IgD-negative memory B cell (primary cell): ENCODE measurements around the gene ASXL2. TPM values are rescaled to one million over a fixed set of nuclear protein-coding genes. Genes with fewer than 3 reads are reported as not detected.

Experiments used
- H3K27ac Mint-ChIP-seq, 3 donors: one replicate each; pipeline ENCODE4 v1.8.0; 2020 to 2022; ENCODE audit warnings: mild to moderate bottlenecking in 3 of 3, mixed read lengths in 3 of 3, moderate library complexity in 1 of 3
- H3K27me3 Mint-ChIP-seq: one replicate; pipeline ENCODE4 v1.8.0; 2021; ENCODE audit warnings: mixed read lengths
- H3K36me3 Mint-ChIP-seq: one replicate; pipeline ENCODE4 v1.8.0; 2020; ENCODE audit warnings: mild to moderate bottlenecking, mixed read lengths
- H3K4me1 Mint-ChIP-seq, 3 donors: one replicate each; pipeline ENCODE4 v1.8.0; 2020 to 2022; ENCODE audit warnings: mixed read lengths in 3 of 3, mild to moderate bottlenecking in 1 of 3
- H3K4me3 Mint-ChIP-seq, 4 donors: one replicate each; pipeline ENCODE4 v1.8.0; 2020 to 2022; ENCODE audit warnings: mild to moderate bottlenecking in 4 of 4, mixed read lengths in 4 of 4, moderate library complexity in 3 of 4
- H3K9me3 Mint-ChIP-seq, 3 donors: one replicate each; pipeline ENCODE4 v1.8.0; 2020 to 2021; ENCODE audit warnings: mixed read lengths in 3 of 3, mild to moderate bottlenecking in 1 of 3
- polyA plus RNA-seq: library from polyadenylated mRNA; unstranded; fragments of 300-500 nt; fragmentation: Illumina TruSeq; gene quantifications from one replicate; pipeline ENCODE4 v1.2.3, GENCODE V29; 2021

ASXL2 gene
- polyA plus RNA-seq, 1 donor from 2014 or later, result 8.4 TPM

- H3K4me1 Mint-ChIP-seq, result peaks cover 0 to 3% (median 3%) of the 10 kb centered on the region in 3 donors
- no peak overlapping the region for H3K27ac Mint-ChIP-seq
- H3K27me3 Mint-ChIP-seq, result peaks cover 2% of the 10 kb centered on the region
- no peak overlapping the region for H3K4me3 Mint-ChIP-seq
- no peaks in the 10 kb centered on the region for H3K9me3 Mint-ChIP-seq
- H3K36me3 Mint-ChIP-seq, result no peaks in the 10 kb centered on the region
These were observed 179.5 kb downstream of the ASXL2 start for GRCh38 chr2:25698752-25699151.

GRCh38 chr2:25697559-25698341, 180.5 kb downstream of the ASXL2 start:
- Mint-ChIP-seq H3K27ac (no peak overlapping the region), H3K9me3 (no peaks in the 10 kb centered on the region), H3K36me3 (no peaks in the 10 kb centered on the region), H3K4me3 (no peak overlapping the region), H3K4me1 (peaks cover 0 to 3% (median 3%) of the 10 kb centered on the region in 3 donors), H3K27me3 (peaks cover 2% of the 10 kb centered on the region)

- no peaks in the 10 kb centered on the region for H3K4me1 Mint-ChIP-seq
- no peaks in the 10 kb centered on the region for H3K36me3 Mint-ChIP-seq
- H3K27me3 Mint-ChIP-seq, result peaks cover 5% of the 10 kb centered on the region
- no peak overlapping the region for H3K27ac Mint-ChIP-seq
- no peak overlapping the region for H3K4me3 Mint-ChIP-seq
- no peaks in the 10 kb centered on the region for H3K9me3 Mint-ChIP-seq
These were observed 185.4 kb downstream of the ASXL2 start for GRCh38 chr2:25692737-25693445.

- Mint-ChIP-seq H3K27me3 (peaks cover 5% of the 10 kb centered on the region), H3K27ac (peak overlapping the region in 1 of 3 donors; percentile 67), H3K4me3 (no peak overlapping the region), H3K36me3 (no peaks in the 10 kb centered on the region), H3K9me3 (no peaks in the 10 kb centered on the region), H3K4me1 (no peaks in the 10 kb centered on the region)
These were observed 186.1 kb downstream of the ASXL2 start for GRCh38 chr2:25692143-25692542.

GRCh38 chr2:25690058-25690457, 188.2 kb downstream of the ASXL2 start:
- peaks cover 4% of the 10 kb centered on the region for H3K27me3 Mint-ChIP-seq
- no peaks in the 10 kb centered on the region for H3K9me3 Mint-ChIP-seq
- no peaks in the 10 kb centered on the region for H3K36me3 Mint-ChIP-seq
- H3K4me3 Mint-ChIP-seq, result no peak overlapping the region
- no peak overlapping the region for H3K27ac Mint-ChIP-seq
- H3K4me1 Mint-ChIP-seq, result no peaks in the 10 kb centered on the region

GRCh38 chr2:25688236-25688635, 190.1 kb downstream of the ASXL2 start:
- no peaks in the 10 kb centered on the region for H3K9me3 Mint-ChIP-seq
- H3K27me3 Mint-ChIP-seq, result peaks cover 5% of the 10 kb centered on the region
- H3K36me3 Mint-ChIP-seq, result no peaks in the 10 kb centered on the region
- no peak overlapping the region for H3K4me3 Mint-ChIP-seq
- H3K27ac Mint-ChIP-seq, result no peak overlapping the region
- no peaks in the 10 kb centered on the region for H3K4me1 Mint-ChIP-seq

- H3K4me1 Mint-ChIP-seq, result no peaks in the 10 kb centered on the region
- peaks cover 5% of the 10 kb centered on the region for H3K27me3 Mint-ChIP-seq
- no peaks in the 10 kb centered on the region for H3K9me3 Mint-ChIP-seq
- no peaks in the 10 kb centered on the region for H3K36me3 Mint-ChIP-seq
- no peak overlapping the region for H3K4me3 Mint-ChIP-seq
- no peak overlapping the region for H3K27ac Mint-ChIP-seq
These were observed 192.5 kb downstream of the ASXL2 start for GRCh38 chr2:25685741-25686140.

- no peaks in the 10 kb centered on the region for H3K9me3 Mint-ChIP-seq
- no peaks in the 10 kb centered on the region for H3K4me1 Mint-ChIP-seq
- H3K27ac Mint-ChIP-seq, result no peak overlapping the region
- peaks cover 1% of the 10 kb centered on the region for H3K27me3 Mint-ChIP-seq
- no peaks in the 10 kb centered on the region for H3K36me3 Mint-ChIP-seq
- no peak overlapping the region for H3K4me3 Mint-ChIP-seq
These were observed 193.5 kb downstream of the ASXL2 start for GRCh38 chr2:25684577-25685473.

Other genes starting within 250 kb of the ASXL2 start
- 16.5 TPM for gene DTNB, start 204.9 kb downstream of the ASXL2 start, polyA plus RNA-seq
- gene KIF3C, start 104.0 kb upstream of the ASXL2 start, polyA plus RNA-seq, result 0.31 TPM
- 86.1 TPM for gene RAB10, start 155.6 kb upstream of the ASXL2 start, polyA plus RNA-seq